ENCODE measurements around the gene MICAL1.

DNA sequence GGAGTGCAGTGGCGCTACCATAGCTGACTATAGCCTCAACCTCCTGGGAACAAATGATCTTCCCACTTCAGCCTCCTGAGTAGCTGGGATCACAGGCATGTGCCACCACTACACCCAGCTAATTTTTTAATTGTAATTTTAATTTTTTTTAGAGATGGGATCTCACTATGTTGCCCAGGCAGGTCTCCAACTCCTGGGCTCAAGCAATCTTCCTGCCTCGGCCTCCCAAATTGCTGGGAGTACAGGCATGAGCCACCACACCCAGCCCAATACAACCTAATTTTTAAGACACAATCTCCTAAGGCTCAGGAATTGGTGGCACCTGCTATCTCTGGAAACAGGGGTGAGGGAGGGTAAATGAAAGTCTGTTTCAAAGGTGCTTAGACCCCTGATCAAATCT lies 21.6 kb upstream of the MICAL1 start:
- TF ChIP-seq, protein P1, sequence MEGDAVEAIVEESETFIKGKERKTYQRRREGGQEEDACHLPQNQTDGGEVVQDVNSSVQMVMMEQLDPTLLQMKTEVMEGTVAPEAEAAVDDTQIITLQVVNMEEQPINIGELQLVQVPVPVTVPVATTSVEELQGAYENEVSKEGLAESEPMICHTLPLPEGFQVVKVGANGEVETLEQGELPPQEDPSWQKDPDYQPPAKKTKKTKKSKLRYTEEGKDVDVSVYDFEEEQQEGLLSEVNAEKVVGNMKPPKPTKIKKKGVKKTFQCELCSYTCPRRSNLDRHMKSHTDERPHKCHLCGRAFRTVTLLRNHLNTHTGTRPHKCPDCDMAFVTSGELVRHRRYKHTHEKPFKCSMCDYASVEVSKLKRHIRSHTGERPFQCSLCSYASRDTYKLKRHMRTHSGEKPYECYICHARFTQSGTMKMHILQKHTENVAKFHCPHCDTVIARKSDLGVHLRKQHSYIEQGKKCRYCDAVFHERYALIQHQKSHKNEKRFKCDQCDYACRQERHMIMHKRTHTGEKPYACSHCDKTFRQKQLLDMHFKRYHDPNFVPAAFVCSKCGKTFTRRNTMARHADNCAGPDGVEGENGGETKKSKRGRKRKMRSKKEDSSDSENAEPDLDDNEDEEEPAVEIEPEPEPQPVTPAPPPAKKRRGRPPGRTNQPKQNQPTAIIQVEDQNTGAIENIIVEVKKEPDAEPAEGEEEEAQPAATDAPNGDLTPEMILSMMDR (IDR thresholded peaks at IDR 0.05) = no peak
- TF ChIP-seq EZH2 (IDR thresholded peaks at IDR 0.05) (no peak), EZH2phosphoT487 (IDR thresholded peaks at IDR 0.05) (no peak)

Measured in neural progenitor cell (in vitro differentiated cells).